Panc1 (cell line): ENCODE data around the gene DEAF1. TPM values are rescaled to one million over a fixed set of nuclear protein-coding genes. Genes with fewer than 3 reads are reported as not detected.

ENCODE experiments used
- ATAC-seq: fragments of 200-7000 bp; cut with Tn5 transposase; 2 replicates; pipeline ENCODE4 v1.9.1; 2020; ENCODE audit warnings: mild to moderate bottlenecking, moderate library complexity
- BruUV-seq: library from RNA; stranded (reverse); fragments of 400-500 nt; replicated peaks from 2 replicates; lab custom pipeline; 2021; lab: Mats Ljungman, UMichigan
- CTCF ChIA-PET: fragments of 300-600 bp; sonication (Branson Sonifier 250); formaldehyde crosslinking; loops from one replicate; lab custom pipeline; 2022; ENCODE audit warnings: antibody characterized with exemption; lab: Charles Lee
- POLR2A ChIA-PET: fragments of 300-600 bp; sonication (Branson Sonifier 250); formaldehyde crosslinking; loops from one replicate; lab custom pipeline; 2022; ENCODE audit warnings: antibody characterized with exemption; lab: Charles Lee
- DNase-seq: peaks from one replicate; pipeline ENCODE4 v3.0.0-alpha.2; 2010; ENCODE audit warnings: low read depth, low spot score
- H3K27ac ChIP-seq: 2 replicates; pipeline ENCODE4 v1.5.1; 2011; ENCODE audit warnings: mild to moderate bottlenecking, low read length, inconsistent platforms
- H3K27me3 ChIP-seq: fragments of 200-500 bp; sonication (Bioruptor generic); 2 replicates; pipeline ENCODE4 v1.6.0; 2014; ENCODE audit warnings: low read length, inconsistent platforms; ENCODE audit not compliant: control insufficient read depth, insufficient read depth
- H3K36me3 ChIP-seq: fragments of 200-500 bp; sonication (Bioruptor generic); 2 replicates; pipeline ENCODE4 v1.5.1; 2014; ENCODE audit warnings: inconsistent platforms, mild to moderate bottlenecking, low read length, moderate library complexity; ENCODE audit not compliant: control insufficient read depth, insufficient read depth
- H3K4me1 ChIP-seq: 2 replicates; pipeline ENCODE4 v1.5.1; 2011; ENCODE audit warnings: inconsistent platforms, mild to moderate bottlenecking, low read length, moderate library complexity; ENCODE audit not compliant: control insufficient read depth, insufficient read depth
- H3K4me3 ChIP-seq, 2 experiments: 2 replicates each; pipeline ENCODE4 v1.5.1; 2011 to 2012; ENCODE audit warnings: low read depth in 2 of 2, low read length in 2 of 2, mild to moderate bottlenecking in 2 of 2, inconsistent platforms in 1 of 2, moderate library complexity in 1 of 2
- H3K9me3 ChIP-seq: fragments of 200-500 bp; sonication (Bioruptor generic); 2 replicates; pipeline ENCODE4 v1.5.1; 2014; ENCODE audit warnings: low read depth, mild to moderate bottlenecking, inconsistent platforms, low read length, moderate library complexity; ENCODE audit not compliant: control insufficient read depth, insufficient read depth
- POLR2AphosphoS5 ChIP-seq: IDR thresholded peaks from 2 replicates; pipeline ENCODE4 v1.6.1; 2012; ENCODE audit warnings: mild to moderate bottlenecking, low read depth, low read length, moderate library complexity
- SIN3A ChIP-seq: IDR thresholded peaks from 2 replicates; pipeline ENCODE4 v1.6.1; 2012; ENCODE audit warnings: low read depth, mild to moderate bottlenecking, low read length, moderate library complexity, borderline replicate concordance; ENCODE audit not compliant: insufficient read depth
- TCF7L2 ChIP-seq: IDR thresholded peaks from 2 replicates; pipeline ENCODE4 v1.6.1; 2011; ENCODE audit warnings: mild to moderate bottlenecking, low read depth, low read length, inconsistent platforms
- in situ Hi-C: cut with HindIII; loops from 2 replicates; pipeline ENCODE4 v1.10.0; 2016; ENCODE audit warnings: low sequenced_read_pairs, low pct_unique_long_range_greater_than_20kb
- intact Hi-C: fragments of 100-400 bp; cut with micrococcal nuclease; formaldehyde crosslinking; loops from one replicate; pipeline ENCODE4 v1.10.0; 2022; ENCODE audit not compliant: unreplicated experiment
- total RNA-seq: library from RNA; stranded (reverse); gene quantifications from one replicate; pipeline ENCODE4 v1.2.1, GENCODE V29; 2021; ENCODE audit not compliant: unreplicated experiment
- TF ChIP-seq, protein P1 (sequence below), 2 experiments: IDR thresholded peaks; 2 replicates each; pipeline ENCODE4 v1.6.1; 2011 to 2012; ENCODE audit warnings: low read depth in 2 of 2, control low read depth in 1 of 2, low read length in 1 of 2, mild to moderate bottlenecking in 1 of 2, moderate library complexity in 1 of 2; ENCODE audit not compliant: insufficient read depth in 1 of 2
- TF ChIP-seq, protein P2 (sequence below): fragments of 450-650 bp; IDR thresholded peaks from 2 replicates; pipeline ENCODE4 v1.5.1; 2017; ENCODE audit warnings: mild to moderate bottlenecking

DEAF1 gene
- total RNA-seq, 1 experiment from 2014 or later, result 105 TPM

DNA sequence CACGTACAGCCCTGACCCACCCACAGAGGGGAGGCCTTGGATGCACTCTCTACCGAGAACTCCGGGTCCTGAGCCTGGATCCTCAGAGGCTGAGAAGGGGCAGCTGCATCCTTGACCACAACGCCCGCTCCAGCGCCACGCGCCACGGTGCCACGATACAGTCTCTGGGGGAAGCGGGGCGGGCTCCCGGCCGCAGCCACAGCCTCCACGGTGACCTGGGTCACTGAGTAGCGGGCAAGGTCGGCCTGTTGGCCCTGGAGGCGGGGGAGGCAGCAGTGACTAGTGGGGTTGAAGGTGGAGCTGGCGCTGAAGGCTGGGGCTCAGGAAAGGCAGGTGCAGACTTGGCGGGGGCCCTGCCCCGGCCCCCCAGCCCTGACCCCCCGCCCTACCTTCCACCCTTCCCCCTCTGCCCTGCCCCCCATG is 75.4 kb downstream of the DEAF1 start:
- DNase-seq (no peak), ATAC-seq (no peak)
- Histone ChIP-seq H3K36me3 (no peaks in the 10 kb centered on the region; the same call in 1 of the 2 replicates), H3K27ac (no peak overlapping the region), H3K4me3 (no peak overlapping the region), H3K4me1 (peaks cover 22% of the 10 kb centered on the region), H3K9me3 (no peaks in the 10 kb centered on the region), H3K27me3 (no peaks in the 10 kb centered on the region)
- intact Hi-C loops, result no loop called here
- TF ChIP-seq POLR2AphosphoS5 (no peak), SIN3A (no peak), TCF7L2 (no peak)
- TF ChIP-seq, protein P1, sequence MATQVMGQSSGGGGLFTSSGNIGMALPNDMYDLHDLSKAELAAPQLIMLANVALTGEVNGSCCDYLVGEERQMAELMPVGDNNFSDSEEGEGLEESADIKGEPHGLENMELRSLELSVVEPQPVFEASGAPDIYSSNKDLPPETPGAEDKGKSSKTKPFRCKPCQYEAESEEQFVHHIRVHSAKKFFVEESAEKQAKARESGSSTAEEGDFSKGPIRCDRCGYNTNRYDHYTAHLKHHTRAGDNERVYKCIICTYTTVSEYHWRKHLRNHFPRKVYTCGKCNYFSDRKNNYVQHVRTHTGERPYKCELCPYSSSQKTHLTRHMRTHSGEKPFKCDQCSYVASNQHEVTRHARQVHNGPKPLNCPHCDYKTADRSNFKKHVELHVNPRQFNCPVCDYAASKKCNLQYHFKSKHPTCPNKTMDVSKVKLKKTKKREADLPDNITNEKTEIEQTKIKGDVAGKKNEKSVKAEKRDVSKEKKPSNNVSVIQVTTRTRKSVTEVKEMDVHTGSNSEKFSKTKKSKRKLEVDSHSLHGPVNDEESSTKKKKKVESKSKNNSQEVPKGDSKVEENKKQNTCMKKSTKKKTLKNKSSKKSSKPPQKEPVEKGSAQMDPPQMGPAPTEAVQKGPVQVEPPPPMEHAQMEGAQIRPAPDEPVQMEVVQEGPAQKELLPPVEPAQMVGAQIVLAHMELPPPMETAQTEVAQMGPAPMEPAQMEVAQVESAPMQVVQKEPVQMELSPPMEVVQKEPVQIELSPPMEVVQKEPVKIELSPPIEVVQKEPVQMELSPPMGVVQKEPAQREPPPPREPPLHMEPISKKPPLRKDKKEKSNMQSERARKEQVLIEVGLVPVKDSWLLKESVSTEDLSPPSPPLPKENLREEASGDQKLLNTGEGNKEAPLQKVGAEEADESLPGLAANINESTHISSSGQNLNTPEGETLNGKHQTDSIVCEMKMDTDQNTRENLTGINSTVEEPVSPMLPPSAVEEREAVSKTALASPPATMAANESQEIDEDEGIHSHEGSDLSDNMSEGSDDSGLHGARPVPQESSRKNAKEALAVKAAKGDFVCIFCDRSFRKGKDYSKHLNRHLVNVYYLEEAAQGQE (IDR thresholded peaks at IDR 0.05; ENCODE audit: insufficient read depth in 1 of 2, low read depth in 2 of 2, low read length in 1 of 2), result no peak
- TF ChIP-seq, protein P2, sequence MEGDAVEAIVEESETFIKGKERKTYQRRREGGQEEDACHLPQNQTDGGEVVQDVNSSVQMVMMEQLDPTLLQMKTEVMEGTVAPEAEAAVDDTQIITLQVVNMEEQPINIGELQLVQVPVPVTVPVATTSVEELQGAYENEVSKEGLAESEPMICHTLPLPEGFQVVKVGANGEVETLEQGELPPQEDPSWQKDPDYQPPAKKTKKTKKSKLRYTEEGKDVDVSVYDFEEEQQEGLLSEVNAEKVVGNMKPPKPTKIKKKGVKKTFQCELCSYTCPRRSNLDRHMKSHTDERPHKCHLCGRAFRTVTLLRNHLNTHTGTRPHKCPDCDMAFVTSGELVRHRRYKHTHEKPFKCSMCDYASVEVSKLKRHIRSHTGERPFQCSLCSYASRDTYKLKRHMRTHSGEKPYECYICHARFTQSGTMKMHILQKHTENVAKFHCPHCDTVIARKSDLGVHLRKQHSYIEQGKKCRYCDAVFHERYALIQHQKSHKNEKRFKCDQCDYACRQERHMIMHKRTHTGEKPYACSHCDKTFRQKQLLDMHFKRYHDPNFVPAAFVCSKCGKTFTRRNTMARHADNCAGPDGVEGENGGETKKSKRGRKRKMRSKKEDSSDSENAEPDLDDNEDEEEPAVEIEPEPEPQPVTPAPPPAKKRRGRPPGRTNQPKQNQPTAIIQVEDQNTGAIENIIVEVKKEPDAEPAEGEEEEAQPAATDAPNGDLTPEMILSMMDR, result no peak
- BruUV-seq, result no TSS peak
- in situ Hi-C loops, result no loop called here
- POLR2A ChIA-PET, result no interaction called here
- CTCF ChIA-PET, result no interaction called here

DNA sequence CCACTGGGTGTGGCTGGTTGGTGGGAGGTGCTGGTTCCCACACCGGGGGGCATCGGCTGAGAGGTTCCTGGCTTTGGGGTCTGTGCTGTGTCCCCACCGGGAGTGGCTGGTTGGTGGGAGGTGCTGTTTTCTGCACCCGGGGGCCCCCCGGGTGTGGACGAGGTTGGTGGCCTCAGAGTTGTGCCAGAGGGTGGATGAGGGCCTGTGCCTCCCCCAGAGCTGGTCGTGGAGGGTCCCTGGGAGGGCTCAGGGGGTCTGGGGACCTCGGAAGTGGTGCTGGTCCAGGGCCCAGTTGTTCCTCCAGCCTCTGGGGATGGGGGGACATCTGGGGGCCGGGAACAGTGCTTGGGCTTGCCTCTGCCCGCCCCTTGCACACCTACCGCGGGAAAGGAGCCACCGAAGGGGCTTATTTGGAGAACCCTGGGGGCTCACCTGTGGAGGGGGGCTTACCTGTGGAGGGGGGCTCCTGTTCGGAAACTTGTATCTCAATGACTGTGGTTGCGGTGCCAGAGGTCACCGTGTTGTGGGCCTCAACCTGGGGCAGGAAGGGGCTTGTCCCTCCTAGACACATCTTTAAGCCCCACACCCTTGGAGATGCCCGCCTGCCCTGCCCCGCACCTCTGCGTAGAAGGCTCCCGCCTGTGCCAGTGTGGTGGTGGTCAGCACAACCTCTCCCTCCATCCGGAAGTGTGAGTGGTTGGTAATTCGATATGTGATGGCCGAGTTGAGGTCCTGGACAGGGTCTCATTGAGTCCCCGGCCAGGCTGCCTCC is 76.0 kb downstream of the DEAF1 start:
- no TSS peak for BruUV-seq
- POLR2A ChIA-PET, result no interaction called here
- H3K4me1 ChIP-seq, result peaks cover 28% of the 10 kb centered on the region
- H3K36me3 ChIP-seq, result no peaks in the 10 kb centered on the region; the same call in 1 of the 2 replicates
- in situ Hi-C loops (no loop called here), intact Hi-C loops (no loop called here)
- CTCF ChIA-PET, result no interaction called here
- DNase-seq, result no peak
- no peak overlapping the region for H3K27ac ChIP-seq
- no peaks in the 10 kb centered on the region for H3K27me3 ChIP-seq
- H3K4me3 ChIP-seq, result no peak overlapping the region
- H3K9me3 ChIP-seq, result no peaks in the 10 kb centered on the region
- no peak for TF ChIP-seq SIN3A
- TF ChIP-seq, protein P1 (IDR thresholded peaks at IDR 0.05; ENCODE audit: insufficient read depth in 1 of 2, low read depth in 2 of 2, low read length in 1 of 2), result no peak
- no peak for TF ChIP-seq POLR2AphosphoS5
- TF ChIP-seq, protein P2, result no peak
- TF ChIP-seq TCF7L2, result no peak
- no peak for ATAC-seq
